ENCODE measurements around the gene BCAT1.

DNA sequence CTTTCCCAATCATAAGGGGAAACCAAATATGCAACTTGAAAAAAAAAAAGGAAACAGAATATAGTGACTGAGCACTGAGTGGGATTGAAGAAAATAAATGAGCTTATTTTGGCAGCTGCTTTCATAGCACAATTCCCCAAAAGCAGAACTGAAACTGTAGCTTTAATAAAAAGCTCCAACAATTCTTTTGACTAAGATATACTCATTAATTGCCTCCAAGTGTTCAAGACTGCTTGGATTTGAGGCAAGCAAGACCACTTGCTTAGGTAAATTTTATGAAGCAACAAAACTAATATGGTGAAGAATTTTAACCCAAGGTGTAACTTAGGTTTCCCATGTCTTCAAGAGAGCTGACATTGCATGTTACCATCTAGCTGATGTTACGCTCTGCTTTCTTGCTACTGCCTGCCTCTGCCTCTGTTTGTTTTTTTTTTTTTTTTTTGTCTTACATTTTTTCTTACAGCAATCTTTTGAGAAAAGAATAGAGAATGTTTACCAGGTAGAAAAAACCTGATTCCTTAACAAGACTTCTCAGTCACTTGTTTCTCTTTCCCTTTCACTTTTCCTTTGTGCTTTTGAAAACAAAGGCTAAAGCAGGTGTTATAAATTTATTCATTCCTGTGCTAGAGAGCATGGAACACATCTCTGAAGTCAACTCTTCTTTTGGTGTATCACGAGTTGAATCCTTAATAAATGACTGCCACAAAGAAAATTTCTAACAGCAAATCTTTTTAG, 134.4 kb downstream of the BCAT1 start:
- TF ChIP-seq CTCF (IDR thresholded peaks at IDR 0.05; ENCODE audit: low read depth, low read length, poor library complexity, severe bottlenecking) (no peak), EZH2phosphoT487 (IDR thresholded peaks at IDR 0.05; ENCODE audit: borderline replicate concordance, low read length) (no peak)

Data from DOHH2 (cell line).